Measurements from ENCODE around the gene NRN1L. TPM values are rescaled to one million over a fixed set of nuclear protein-coding genes. Genes with fewer than 3 reads are reported as not detected.

Gene NRN1L
- total RNA-seq, 1 donor from 2014 or later: not detected

GRCh38 chr16:67915831-67916723, 31.4 kb downstream of the NRN1L start:
- Histone ChIP-seq H3K4me1 (peaks cover 18 to 23% of the 10 kb centered on the region in 2 donors), H3K36me3 (peaks cover 8 to 12% of the 10 kb centered on the region in 2 donors), H3K27ac (peak overlapping the region in 1 of 2 donors; percentile 67), H3K9me3 (no peaks in the 10 kb centered on the region), H3K27me3 (no peaks in the 10 kb centered on the region), H3K4me3 (no peak overlapping the region)
- DNase-seq (ENCODE audit: low spot score in 2 of 2): no peak
- no peak for TF ChIP-seq CTCF (IDR thresholded peaks at IDR 0.05)
- intact Hi-C loops (cut with DNase I): no loop called here

GRCh38 chr16:67917140-67917851, 32.6 kb downstream of the NRN1L start:
- TF ChIP-seq CTCF (IDR thresholded peaks at IDR 0.05): no peak
- peak overlapping the region; percentile 56 to 67 for H3K27ac ChIP-seq
- no peaks in the 10 kb centered on the region for H3K9me3 ChIP-seq
- intact Hi-C loops (cut with DNase I): no loop called here
- no peak for DNase-seq (ENCODE audit: low spot score in 2 of 2)
- H3K36me3 ChIP-seq: peaks cover 0 to 3% of the 10 kb centered on the region in 2 donors
- peaks cover 18 to 23% of the 10 kb centered on the region in 2 donors for H3K4me1 ChIP-seq
- no peak overlapping the region for H3K4me3 ChIP-seq
- no peaks in the 10 kb centered on the region for H3K27me3 ChIP-seq

GRCh38 chr16:67917852-67918236, 33.2 kb downstream of the NRN1L start:
- no peak for TF ChIP-seq CTCF (IDR thresholded peaks at IDR 0.05)
- Histone ChIP-seq H3K36me3 (peaks cover 0 to under 1% of the 10 kb centered on the region in 2 donors), H3K27ac (peak overlapping the region; percentile 56 to 67), H3K4me1 (peaks cover 18 to 23% of the 10 kb centered on the region in 2 donors), H3K9me3 (no peaks in the 10 kb centered on the region), H3K4me3 (no peak overlapping the region), H3K27me3 (no peaks in the 10 kb centered on the region)
- DNase-seq (ENCODE audit: low spot score in 2 of 2): no peak
- intact Hi-C loops (cut with DNase I): no loop called here

GRCh38 chr16:67919622-67920221, 35.0 kb downstream of the NRN1L start:
- DNase-seq (ENCODE audit: low spot score in 2 of 2): no peak
- intact Hi-C loops (cut with DNase I): no loop called here
- Histone ChIP-seq H3K9me3 (no peaks in the 10 kb centered on the region), H3K4me1 (peaks cover 16 to 23% of the 10 kb centered on the region in 2 donors), H3K4me3 (no peak overlapping the region), H3K27ac (peak overlapping the region; percentile 29 to 39), H3K27me3 (no peaks in the 10 kb centered on the region), H3K36me3 (peaks cover 0 to 5% of the 10 kb centered on the region in 2 donors)
- TF ChIP-seq CTCF (IDR thresholded peaks at IDR 0.05): no peak

- H3K27ac ChIP-seq: no peak overlapping the region
- no peak overlapping the region for H3K4me3 ChIP-seq
- H3K4me1 ChIP-seq: peaks cover 20 to 22% of the 10 kb centered on the region in 2 donors
- no peak for TF ChIP-seq CTCF (IDR thresholded peaks at IDR 0.05)
- no peaks in the 10 kb centered on the region for H3K27me3 ChIP-seq
- intact Hi-C loops (cut with DNase I): no loop called here
- H3K9me3 ChIP-seq: no peaks in the 10 kb centered on the region
- peaks cover 2 to 5% of the 10 kb centered on the region in 2 donors for H3K36me3 ChIP-seq
- DNase-seq (ENCODE audit: low spot score in 2 of 2): no peak
Observed at GRCh38 chr16:67922221-67922620, 37.5 kb downstream of the NRN1L start.

Data from ascending aorta (tissue), 2 donors.